ENCODE measurements around the gene TRIOBP.

TRIOBP gene

DNA sequence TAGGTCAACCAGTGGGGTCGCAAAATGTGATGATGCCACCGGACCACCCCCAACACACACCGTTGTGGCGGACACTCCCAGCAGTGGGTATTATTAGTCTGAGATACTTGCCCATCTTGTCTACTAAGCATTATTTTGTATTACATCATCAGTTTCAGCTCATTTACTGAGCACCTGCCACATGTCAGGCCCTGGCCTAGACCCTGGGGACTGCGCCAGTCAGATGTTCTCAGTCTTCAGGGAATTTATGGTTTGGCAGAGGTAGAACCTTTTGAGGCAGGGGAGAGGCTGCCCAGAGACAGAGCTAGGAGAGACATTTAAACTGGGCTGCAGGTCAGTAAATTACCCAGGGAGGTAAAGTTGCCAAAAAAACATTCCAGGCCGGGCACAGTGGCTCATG, 67.8 kb downstream of the TRIOBP start:
- CTCF ChIA-PET, result interaction anchor here (0.7 to 0.8 kb wide), 2 partner anchors 99 to 104 kb away, joined by 3 read pairs; no protein-coding TSS in a partner anchor
- H3K4me1 ChIP-seq (ENCODE audit: control insufficient read depth, insufficient read depth, low read length), result peaks cover 6% of the 10 kb centered on the region; the same call in 1 of the 2 replicates
- POLR2A ChIA-PET, result interaction anchor here (1.7 kb wide), 1 partner anchor 13 kb away, joined by 5 read pairs; no protein-coding TSS in a partner anchor
- no peaks in the 10 kb centered on the region for H3K9me3 ChIP-seq (ENCODE audit: control insufficient read depth, insufficient read depth, low read depth, low read length)
- no peak overlapping the region for H3K27ac ChIP-seq (ENCODE audit: extremely low read depth, low read depth, low read length)
- peaks cover 17 to 67% of the 10 kb centered on the region in 2 experiments for H3K36me3 ChIP-seq (ENCODE audit: control insufficient read depth in 2 of 2, insufficient read depth in 1 of 2, low read length in 2 of 2)
- TF ChIP-seq, protein P1, sequence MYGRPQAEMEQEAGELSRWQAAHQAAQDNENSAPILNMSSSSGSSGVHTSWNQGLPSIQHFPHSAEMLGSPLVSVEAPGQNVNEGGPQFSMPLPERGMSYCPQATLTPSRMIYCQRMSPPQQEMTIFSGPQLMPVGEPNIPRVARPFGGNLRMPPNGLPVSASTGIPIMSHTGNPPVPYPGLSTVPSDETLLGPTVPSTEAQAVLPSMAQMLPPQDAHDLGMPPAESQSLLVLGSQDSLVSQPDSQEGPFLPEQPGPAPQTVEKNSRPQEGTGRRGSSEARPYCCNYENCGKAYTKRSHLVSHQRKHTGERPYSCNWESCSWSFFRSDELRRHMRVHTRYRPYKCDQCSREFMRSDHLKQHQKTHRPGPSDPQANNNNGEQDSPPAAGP (tag by site-specific recombination; IDR thresholded peaks at IDR 0.05), result no peak
- TF ChIP-seq ZNF707 (tag by site-specific recombination; IDR thresholded peaks at IDR 0.05), result no peak
- TF ChIP-seq, protein P2, sequence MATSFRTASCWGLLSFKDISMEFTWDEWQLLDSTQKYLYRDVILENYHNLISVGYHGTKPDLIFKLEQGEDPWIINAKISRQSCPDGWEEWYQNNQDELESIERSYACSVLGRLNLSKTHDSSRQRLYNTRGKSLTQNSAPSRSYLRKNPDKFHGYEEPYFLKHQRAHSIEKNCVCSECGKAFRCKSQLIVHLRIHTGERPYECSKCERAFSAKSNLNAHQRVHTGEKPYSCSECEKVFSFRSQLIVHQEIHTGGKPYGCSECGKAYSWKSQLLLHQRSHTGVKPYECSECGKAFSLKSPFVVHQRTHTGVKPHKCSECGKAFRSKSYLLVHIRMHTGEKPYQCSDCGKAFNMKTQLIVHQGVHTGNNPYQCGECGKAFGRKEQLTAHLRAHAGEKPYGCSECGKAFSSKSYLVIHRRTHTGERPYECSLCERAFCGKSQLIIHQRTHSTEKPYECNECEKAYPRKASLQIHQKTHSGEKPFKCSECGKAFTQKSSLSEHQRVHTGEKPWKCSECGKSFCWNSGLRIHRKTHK (tag by site-specific recombination; IDR thresholded peaks at IDR 0.05), result no peak
- 0 out of 2 replicates have a peak, but pooled peaks have one; percentile 29 for TF ChIP-seq ZNF629 (tag by site-specific recombination; IDR thresholded peaks at IDR 0.05)
- TF ChIP-seq, protein P3, sequence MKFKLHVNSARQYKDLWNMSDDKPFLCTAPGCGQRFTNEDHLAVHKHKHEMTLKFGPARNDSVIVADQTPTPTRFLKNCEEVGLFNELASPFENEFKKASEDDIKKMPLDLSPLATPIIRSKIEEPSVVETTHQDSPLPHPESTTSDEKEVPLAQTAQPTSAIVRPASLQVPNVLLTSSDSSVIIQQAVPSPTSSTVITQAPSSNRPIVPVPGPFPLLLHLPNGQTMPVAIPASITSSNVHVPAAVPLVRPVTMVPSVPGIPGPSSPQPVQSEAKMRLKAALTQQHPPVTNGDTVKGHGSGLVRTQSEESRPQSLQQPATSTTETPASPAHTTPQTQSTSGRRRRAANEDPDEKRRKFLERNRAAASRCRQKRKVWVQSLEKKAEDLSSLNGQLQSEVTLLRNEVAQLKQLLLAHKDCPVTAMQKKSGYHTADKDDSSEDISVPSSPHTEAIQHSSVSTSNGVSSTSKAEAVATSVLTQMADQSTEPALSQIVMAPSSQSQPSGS (tag by site-specific recombination; IDR thresholded peaks at IDR 0.05; ENCODE audit: low read depth), result peak; percentile 66
- no peak overlapping the region for H3K4me3 ChIP-seq (ENCODE audit: low read depth, low read length)

DNA sequence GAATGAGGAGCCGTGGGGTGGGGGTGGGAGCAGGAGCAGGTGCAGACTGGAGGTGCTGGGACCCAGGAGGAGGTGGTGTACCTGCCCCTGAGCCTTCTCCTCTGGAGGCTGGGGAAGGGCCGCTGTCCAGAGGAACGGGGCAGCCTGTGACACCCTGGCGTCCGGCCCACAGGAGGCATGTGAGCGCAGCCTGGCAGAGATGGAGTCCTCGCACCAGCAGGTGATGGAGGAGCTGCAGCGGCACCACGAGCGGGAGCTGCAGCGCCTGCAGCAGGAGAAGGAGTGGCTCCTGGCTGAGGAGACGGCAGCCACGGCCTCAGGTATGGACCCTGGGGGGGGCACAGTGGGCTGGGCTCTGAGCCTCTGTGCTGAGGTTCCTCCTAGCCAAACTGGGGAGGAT, 68.7 kb downstream of the TRIOBP start:
- POLR2A ChIA-PET, result interaction anchor here (0.5 to 1.7 kb wide), 3 partner anchors 9 to 79 kb away, joined by 3 to 5 read pairs (median 4); partner anchors contain the start of gene ANKRD54
- TF ChIP-seq ZNF792 (tag by site-specific recombination; IDR thresholded peaks at IDR 0.05) (no peak), ZNF24 (tag by site-specific recombination; IDR thresholded peaks at IDR 0.05) (no peak), ZNF707 (tag by site-specific recombination; IDR thresholded peaks at IDR 0.05) (no peak)
- Histone ChIP-seq H3K36me3 (ENCODE audit: control insufficient read depth in 2 of 2, insufficient read depth in 1 of 2, low read length in 2 of 2) (peaks cover 15 to 62% of the 10 kb centered on the region in 2 experiments; a peak in 2 of 3 replicates), H3K27ac (ENCODE audit: extremely low read depth, low read depth, low read length) (no peak overlapping the region), H3K9me3 (ENCODE audit: control insufficient read depth, insufficient read depth, low read depth, low read length) (no peaks in the 10 kb centered on the region), H3K4me3 (ENCODE audit: low read depth, low read length) (no peak overlapping the region), H3K4me1 (ENCODE audit: control insufficient read depth, insufficient read depth, low read length) (no peaks in the 10 kb centered on the region)
- CTCF ChIA-PET, result interaction anchor here (1.2 kb wide), 2 partner anchors 52 to 199 kb away, joined by 3 to 5 read pairs; no protein-coding TSS in a partner anchor

DNA sequence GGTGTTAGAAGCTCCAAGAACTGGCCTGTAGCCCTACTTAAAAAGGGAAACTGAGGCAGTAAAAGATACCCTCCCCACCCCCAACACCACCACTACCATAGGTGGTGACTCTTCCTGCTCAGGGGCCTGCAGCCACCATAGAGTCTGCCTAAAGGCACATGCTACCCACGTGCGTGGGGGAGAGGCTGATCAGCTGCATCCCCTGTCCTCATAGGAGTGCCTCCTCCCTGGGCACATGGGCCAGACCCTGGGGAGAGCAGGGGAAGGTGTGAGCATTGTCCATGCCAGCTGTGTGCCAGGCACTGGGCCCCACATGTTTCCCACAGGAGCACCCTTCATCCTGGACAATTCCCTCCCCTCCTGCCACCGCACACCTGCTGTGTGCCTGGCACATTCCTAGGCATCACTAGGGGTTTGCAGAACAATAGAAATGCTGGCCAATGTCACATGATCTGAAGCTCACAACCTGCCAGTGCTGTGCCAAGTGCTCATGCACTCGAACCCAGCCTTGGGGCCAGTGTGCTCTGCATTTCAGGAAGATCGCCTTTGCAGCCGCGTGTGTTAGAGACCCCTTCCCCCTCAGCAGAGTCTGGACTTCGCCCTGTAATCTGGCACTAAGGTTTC, 69.2 kb downstream of the TRIOBP start:
- ChIA-PET CTCF (interaction anchor here (0.6 to 1.2 kb wide), 4 partner anchors 51 to 630 kb away, joined by 3 to 5 read pairs (median 3); no protein-coding TSS in a partner anchor), POLR2A (interaction anchor here (0.6 to 1.7 kb wide), 2 partner anchors 8 to 12 kb away, joined by 4 to 5 read pairs; no protein-coding TSS in a partner anchor)
- Histone ChIP-seq H3K36me3 (ENCODE audit: control insufficient read depth in 2 of 2, insufficient read depth in 1 of 2, low read length in 2 of 2) (peaks cover 9 to 63% of the 10 kb centered on the region in 2 experiments; a peak in 2 of 3 replicates), H3K27ac (ENCODE audit: extremely low read depth, low read depth, low read length) (no peak overlapping the region), H3K9me3 (ENCODE audit: control insufficient read depth, insufficient read depth, low read depth, low read length) (no peaks in the 10 kb centered on the region), H3K4me3 (ENCODE audit: low read depth, low read length) (no peak overlapping the region), H3K4me1 (ENCODE audit: control insufficient read depth, insufficient read depth, low read length) (no peaks in the 10 kb centered on the region)
- TF ChIP-seq ZBTB17 (tag by site-specific recombination; IDR thresholded peaks at IDR 0.05) (peak; percentile 92), KLF9 (tag by site-specific recombination; IDR thresholded peaks at IDR 0.05; ENCODE audit: low read depth) (no peak)

DNA sequence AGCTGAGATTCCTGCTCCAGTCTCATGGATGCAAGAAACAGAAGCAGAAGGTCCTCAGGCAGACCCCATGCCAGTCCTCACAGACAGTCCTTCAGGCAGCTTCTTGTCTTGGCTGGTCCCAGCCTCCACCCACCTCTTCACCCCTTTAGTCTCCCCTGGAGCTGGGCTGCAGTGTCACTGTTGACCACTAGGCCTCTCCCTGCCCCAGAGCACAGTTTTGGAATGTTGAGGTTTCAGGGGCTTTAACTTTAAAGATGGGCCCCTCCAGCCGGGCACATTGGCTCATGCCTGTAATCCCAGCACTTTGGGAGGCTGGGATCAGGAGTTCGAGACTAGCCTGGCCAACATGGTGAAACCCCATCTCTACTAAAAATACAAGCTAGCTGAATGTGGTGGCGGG, 71.4 kb downstream of the TRIOBP start:
- peaks cover 6 to 77% of the 10 kb centered on the region in 2 experiments; a peak in 2 of 3 replicates for H3K36me3 ChIP-seq (ENCODE audit: control insufficient read depth in 2 of 2, insufficient read depth in 1 of 2, low read length in 2 of 2)
- CTCF ChIA-PET, result interaction anchor here (0.6 to 1.5 kb wide), 5 partner anchors 10 to 120 kb away, joined by 3 to 7 read pairs (median 3); no protein-coding TSS in a partner anchor
- no peak overlapping the region for H3K27ac ChIP-seq (ENCODE audit: extremely low read depth, low read depth, low read length)
- H3K4me1 ChIP-seq (ENCODE audit: control insufficient read depth, insufficient read depth, low read length), result no peaks in the 10 kb centered on the region
- TF ChIP-seq, protein P4, sequence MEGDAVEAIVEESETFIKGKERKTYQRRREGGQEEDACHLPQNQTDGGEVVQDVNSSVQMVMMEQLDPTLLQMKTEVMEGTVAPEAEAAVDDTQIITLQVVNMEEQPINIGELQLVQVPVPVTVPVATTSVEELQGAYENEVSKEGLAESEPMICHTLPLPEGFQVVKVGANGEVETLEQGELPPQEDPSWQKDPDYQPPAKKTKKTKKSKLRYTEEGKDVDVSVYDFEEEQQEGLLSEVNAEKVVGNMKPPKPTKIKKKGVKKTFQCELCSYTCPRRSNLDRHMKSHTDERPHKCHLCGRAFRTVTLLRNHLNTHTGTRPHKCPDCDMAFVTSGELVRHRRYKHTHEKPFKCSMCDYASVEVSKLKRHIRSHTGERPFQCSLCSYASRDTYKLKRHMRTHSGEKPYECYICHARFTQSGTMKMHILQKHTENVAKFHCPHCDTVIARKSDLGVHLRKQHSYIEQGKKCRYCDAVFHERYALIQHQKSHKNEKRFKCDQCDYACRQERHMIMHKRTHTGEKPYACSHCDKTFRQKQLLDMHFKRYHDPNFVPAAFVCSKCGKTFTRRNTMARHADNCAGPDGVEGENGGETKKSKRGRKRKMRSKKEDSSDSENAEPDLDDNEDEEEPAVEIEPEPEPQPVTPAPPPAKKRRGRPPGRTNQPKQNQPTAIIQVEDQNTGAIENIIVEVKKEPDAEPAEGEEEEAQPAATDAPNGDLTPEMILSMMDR (tag by site-specific recombination; IDR thresholded peaks at IDR 0.05), result peak; percentile 18; the same call in 1 of the 2 replicates
- TF ChIP-seq ZFP69B (tag by site-specific recombination; IDR thresholded peaks at IDR 0.05), result no peak
- TF ChIP-seq, protein P5, sequence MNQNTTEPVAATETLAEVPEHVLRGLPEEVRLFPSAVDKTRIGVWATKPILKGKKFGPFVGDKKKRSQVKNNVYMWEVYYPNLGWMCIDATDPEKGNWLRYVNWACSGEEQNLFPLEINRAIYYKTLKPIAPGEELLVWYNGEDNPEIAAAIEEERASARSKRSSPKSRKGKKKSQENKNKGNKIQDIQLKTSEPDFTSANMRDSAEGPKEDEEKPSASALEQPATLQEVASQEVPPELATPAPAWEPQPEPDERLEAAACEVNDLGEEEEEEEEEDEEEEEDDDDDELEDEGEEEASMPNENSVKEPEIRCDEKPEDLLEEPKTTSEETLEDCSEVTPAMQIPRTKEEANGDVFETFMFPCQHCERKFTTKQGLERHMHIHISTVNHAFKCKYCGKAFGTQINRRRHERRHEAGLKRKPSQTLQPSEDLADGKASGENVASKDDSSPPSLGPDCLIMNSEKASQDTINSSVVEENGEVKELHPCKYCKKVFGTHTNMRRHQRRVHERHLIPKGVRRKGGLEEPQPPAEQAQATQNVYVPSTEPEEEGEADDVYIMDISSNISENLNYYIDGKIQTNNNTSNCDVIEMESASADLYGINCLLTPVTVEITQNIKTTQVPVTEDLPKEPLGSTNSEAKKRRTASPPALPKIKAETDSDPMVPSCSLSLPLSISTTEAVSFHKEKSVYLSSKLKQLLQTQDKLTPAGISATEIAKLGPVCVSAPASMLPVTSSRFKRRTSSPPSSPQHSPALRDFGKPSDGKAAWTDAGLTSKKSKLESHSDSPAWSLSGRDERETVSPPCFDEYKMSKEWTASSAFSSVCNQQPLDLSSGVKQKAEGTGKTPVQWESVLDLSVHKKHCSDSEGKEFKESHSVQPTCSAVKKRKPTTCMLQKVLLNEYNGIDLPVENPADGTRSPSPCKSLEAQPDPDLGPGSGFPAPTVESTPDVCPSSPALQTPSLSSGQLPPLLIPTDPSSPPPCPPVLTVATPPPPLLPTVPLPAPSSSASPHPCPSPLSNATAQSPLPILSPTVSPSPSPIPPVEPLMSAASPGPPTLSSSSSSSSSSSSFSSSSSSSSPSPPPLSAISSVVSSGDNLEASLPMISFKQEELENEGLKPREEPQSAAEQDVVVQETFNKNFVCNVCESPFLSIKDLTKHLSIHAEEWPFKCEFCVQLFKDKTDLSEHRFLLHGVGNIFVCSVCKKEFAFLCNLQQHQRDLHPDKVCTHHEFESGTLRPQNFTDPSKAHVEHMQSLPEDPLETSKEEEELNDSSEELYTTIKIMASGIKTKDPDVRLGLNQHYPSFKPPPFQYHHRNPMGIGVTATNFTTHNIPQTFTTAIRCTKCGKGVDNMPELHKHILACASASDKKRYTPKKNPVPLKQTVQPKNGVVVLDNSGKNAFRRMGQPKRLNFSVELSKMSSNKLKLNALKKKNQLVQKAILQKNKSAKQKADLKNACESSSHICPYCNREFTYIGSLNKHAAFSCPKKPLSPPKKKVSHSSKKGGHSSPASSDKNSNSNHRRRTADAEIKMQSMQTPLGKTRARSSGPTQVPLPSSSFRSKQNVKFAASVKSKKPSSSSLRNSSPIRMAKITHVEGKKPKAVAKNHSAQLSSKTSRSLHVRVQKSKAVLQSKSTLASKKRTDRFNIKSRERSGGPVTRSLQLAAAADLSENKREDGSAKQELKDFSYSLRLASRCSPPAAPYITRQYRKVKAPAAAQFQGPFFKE (tag by site-specific recombination; IDR thresholded peaks at IDR 0.05; ENCODE audit: borderline replicate concordance), result no peak
- POLR2A ChIA-PET, result interaction anchor here (1.0 to 2.7 kb wide), 5 partner anchors 10 to 161 kb away, joined by 4 to 8 read pairs (median 5); partner anchors contain the start of gene ANKRD54
- H3K9me3 ChIP-seq (ENCODE audit: control insufficient read depth, insufficient read depth, low read depth, low read length), result no peaks in the 10 kb centered on the region
- H3K4me3 ChIP-seq (ENCODE audit: low read depth, low read length), result no peak overlapping the region

Measured in HEK293 (cell line).